HCT116 (cell line): Measurements from ENCODE around the gene PGRMC1.

Experiments
- EZH2 ChIP-seq: fragments of 200-600 bp; sonication (generic); IDR thresholded peaks from 2 replicates; pipeline ENCODE4 v1.6.1; 2017; ENCODE audit warnings: antibody characterized with exemption, mixed run types
- POLR2A ChIP-seq: IDR thresholded peaks from 2 replicates; pipeline ENCODE4 v1.7.0; 2011; ENCODE audit warnings: borderline replicate concordance; ENCODE audit not compliant: insufficient read depth, insufficient read length; ENCODE audit errors: extremely low read depth
- POLR2AphosphoS5 ChIP-seq: IDR thresholded peaks from 2 replicates; pipeline ENCODE4 v1.6.1; 2011; ENCODE audit warnings: mild to moderate bottlenecking, low read depth, low read length, moderate library complexity
- REST ChIP-seq: IDR thresholded peaks from 2 replicates; pipeline ENCODE4 v1.6.1; 2012; ENCODE audit warnings: low read depth
- TCF7L2 ChIP-seq: IDR thresholded peaks from 2 replicates; pipeline ENCODE4 v1.7.0; 2011; ENCODE audit warnings: borderline replicate concordance, inconsistent platforms; ENCODE audit not compliant: insufficient read depth, insufficient read length; ENCODE audit errors: extremely low read depth
- YY1 ChIP-seq: IDR thresholded peaks from 2 replicates; pipeline ENCODE4 v1.6.1; 2011; ENCODE audit warnings: low read length, low read depth, moderate library complexity, mild to moderate bottlenecking; ENCODE audit not compliant: insufficient replicate concordance; ENCODE audit errors: extremely low read depth
- ZFX ChIP-seq: fragments of 450-650 bp; IDR thresholded peaks from 2 replicates; pipeline ENCODE4 v1.6.1; 2017
- TF ChIP-seq, protein P1 (sequence below), 3 experiments: fragments of 200-600 bp in 1 of 3; sonication (generic) in 1 of 3; IDR thresholded peaks in 2 of 3; conservative IDR thresholded peaks in 1 of 3; 2 replicates each; pipeline ENCODE4 v1.5.1; 2012 to 2017; ENCODE audit warnings: low read depth in 2 of 3, low read length in 2 of 3, antibody characterized with exemption in 1 of 3, borderline replicate concordance in 1 of 3, control low read depth in 1 of 3, mild to moderate bottlenecking in 1 of 3, mixed read lengths in 1 of 3, mixed run types in 1 of 3, moderate library complexity in 1 of 3; ENCODE audit not compliant: insufficient read depth in 1 of 3

DNA sequence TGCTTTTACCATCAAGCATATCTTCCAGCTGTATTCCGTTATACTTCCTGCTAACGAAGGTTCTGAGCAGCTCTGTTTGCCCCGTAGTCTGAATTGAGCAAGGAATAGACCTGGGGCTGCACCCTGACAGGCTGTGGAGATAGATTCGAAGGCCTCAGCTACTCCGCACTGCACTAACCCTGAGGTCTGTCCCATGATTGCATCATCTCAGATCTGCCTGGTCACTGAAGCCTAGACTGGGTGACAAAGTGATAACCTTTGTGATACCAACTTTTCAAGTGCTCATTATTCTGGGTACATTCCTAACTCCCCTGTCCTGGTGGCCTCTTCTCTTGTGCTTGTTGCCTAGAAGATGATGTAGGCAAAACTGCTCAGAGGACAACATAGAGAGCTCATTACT lies 29.9 kb upstream of the PGRMC1 start:
- TF ChIP-seq, protein P1, sequence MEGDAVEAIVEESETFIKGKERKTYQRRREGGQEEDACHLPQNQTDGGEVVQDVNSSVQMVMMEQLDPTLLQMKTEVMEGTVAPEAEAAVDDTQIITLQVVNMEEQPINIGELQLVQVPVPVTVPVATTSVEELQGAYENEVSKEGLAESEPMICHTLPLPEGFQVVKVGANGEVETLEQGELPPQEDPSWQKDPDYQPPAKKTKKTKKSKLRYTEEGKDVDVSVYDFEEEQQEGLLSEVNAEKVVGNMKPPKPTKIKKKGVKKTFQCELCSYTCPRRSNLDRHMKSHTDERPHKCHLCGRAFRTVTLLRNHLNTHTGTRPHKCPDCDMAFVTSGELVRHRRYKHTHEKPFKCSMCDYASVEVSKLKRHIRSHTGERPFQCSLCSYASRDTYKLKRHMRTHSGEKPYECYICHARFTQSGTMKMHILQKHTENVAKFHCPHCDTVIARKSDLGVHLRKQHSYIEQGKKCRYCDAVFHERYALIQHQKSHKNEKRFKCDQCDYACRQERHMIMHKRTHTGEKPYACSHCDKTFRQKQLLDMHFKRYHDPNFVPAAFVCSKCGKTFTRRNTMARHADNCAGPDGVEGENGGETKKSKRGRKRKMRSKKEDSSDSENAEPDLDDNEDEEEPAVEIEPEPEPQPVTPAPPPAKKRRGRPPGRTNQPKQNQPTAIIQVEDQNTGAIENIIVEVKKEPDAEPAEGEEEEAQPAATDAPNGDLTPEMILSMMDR (IDR thresholded peaks at IDR 0.05 in 2 of 3, conservative IDR thresholded peaks at IDR 0.05 in 1 of 3; ENCODE audit: borderline replicate concordance in 1 of 3, insufficient read depth in 1 of 3, low read depth in 2 of 3, low read length in 2 of 3): no peak
- TF ChIP-seq ZFX (no peak), POLR2AphosphoS5 (no peak), TCF7L2 (no peak), REST (no peak), YY1 (no peak), POLR2A (no peak), EZH2 (no peak)
